OCI-LY7 (cell line): ENCODE results near the gene KYNU.

Experiments
- CTCF ChIP-seq: fragments of 200-600 bp; sonication (generic); conservative IDR thresholded peaks from 2 replicates; pipeline ENCODE4 v1.5.1; 2014; ENCODE audit warnings: mild to moderate bottlenecking, antibody characterized with exemption, low read length, moderate library complexity, mixed read lengths
- EZH2phosphoT487 ChIP-seq: fragments of 200-600 bp; sonication (generic); IDR thresholded peaks from 2 replicates; pipeline ENCODE4 v1.6.1; 2018; ENCODE audit warnings: low read depth, borderline replicate concordance, mild to moderate bottlenecking, mixed run types, antibody characterized with exemption, low read length, moderate library complexity, mixed read lengths

DNA sequence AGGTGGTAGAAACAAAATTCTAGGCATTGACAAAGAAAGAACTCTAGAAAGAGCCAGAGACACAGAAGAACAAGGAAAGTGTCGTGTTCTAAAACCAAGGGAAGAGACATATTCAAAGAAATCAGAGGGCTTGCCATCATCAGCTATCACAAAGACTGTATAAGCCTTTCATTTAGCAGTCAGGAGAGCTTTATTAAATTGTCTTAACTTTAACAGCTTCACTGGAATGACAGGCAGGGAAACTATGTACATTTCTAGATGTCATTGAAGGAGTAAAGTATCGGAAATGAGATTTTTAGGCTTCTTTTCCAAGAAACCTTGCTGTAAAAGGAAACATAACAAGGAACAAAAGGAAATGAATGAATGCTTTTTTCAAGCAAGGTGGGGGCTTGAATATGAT lies 15.8 kb downstream of the KYNU start:
- TF ChIP-seq CTCF (no peak), EZH2phosphoT487 (no peak)
